H9 (cell line): ENCODE data around the gene CAB39. TPM values are rescaled to one million over a fixed set of nuclear protein-coding genes. Genes with fewer than 3 reads are reported as not detected.

Experiments
- DNase-seq: peaks from one replicate; pipeline ENCODE4 v3.0.0-alpha.2; 2017
- H2AFZ ChIP-seq: one replicate; pipeline ENCODE4 v1.6.1; 2013; ENCODE audit warnings: mild to moderate bottlenecking, low read length, control low read depth, moderate library complexity
- H2AK5ac ChIP-seq: 2 replicates; pipeline ENCODE4 v1.6.1; 2013; ENCODE audit warnings: low read length, control low read depth, mixed read lengths; ENCODE audit not compliant: insufficient read length
- H2BK120ac ChIP-seq: one replicate; pipeline ENCODE4 v1.6.1; 2013; ENCODE audit warnings: low read depth, mild to moderate bottlenecking, low read length, control low read depth, inconsistent platforms; ENCODE audit not compliant: poor library complexity, severe bottlenecking
- H2BK12ac ChIP-seq: 2 replicates; pipeline ENCODE4 v1.6.1; 2013; ENCODE audit warnings: low read length, control low read depth, mixed read lengths, low read depth; ENCODE audit not compliant: insufficient read length
- H2BK15ac ChIP-seq: 2 replicates; pipeline ENCODE4 v1.6.1; 2013; ENCODE audit warnings: low read depth, low read length, control low read depth
- H2BK20ac ChIP-seq: one replicate; pipeline ENCODE4 v1.6.1; 2013; ENCODE audit warnings: low read depth, mild to moderate bottlenecking, low read length, control low read depth, inconsistent platforms; ENCODE audit not compliant: poor library complexity, severe bottlenecking
- H2BK5ac ChIP-seq: 2 replicates; pipeline ENCODE4 v1.6.1; 2013; ENCODE audit warnings: low read length, control low read depth, mixed read lengths; ENCODE audit not compliant: insufficient read length
- H3K14ac ChIP-seq: 2 replicates; pipeline ENCODE4 v1.6.1; 2013; ENCODE audit warnings: low read length, control low read depth; ENCODE audit not compliant: insufficient read depth
- H3K18ac ChIP-seq: 2 replicates; pipeline ENCODE4 v1.6.1; 2013; ENCODE audit warnings: low read depth, mild to moderate bottlenecking, mixed read lengths, low read length, control low read depth; ENCODE audit not compliant: insufficient read length
- H3K23ac ChIP-seq: 2 replicates; pipeline ENCODE4 v1.6.1; 2013; ENCODE audit warnings: low read length, control low read depth, mixed read lengths, low read depth; ENCODE audit not compliant: insufficient read length
- H3K23me2 ChIP-seq: 2 replicates; pipeline ENCODE4 v1.6.1; 2013; ENCODE audit warnings: low read depth, mild to moderate bottlenecking, mixed read lengths, low read length, control low read depth; ENCODE audit not compliant: insufficient read length, poor library complexity, severe bottlenecking
- H3K27ac ChIP-seq: 2 replicates; pipeline ENCODE4 v1.5.1; 2013; ENCODE audit warnings: low read length, control low read depth, mixed read lengths, low read depth; ENCODE audit not compliant: insufficient read length
- H3K27me3 ChIP-seq: 2 replicates; pipeline ENCODE4 v1.6.1; 2013; ENCODE audit warnings: low read length, control low read depth, inconsistent platforms; ENCODE audit not compliant: insufficient read depth
- H3K4ac ChIP-seq: 2 replicates; pipeline ENCODE4 v1.6.1; 2013; ENCODE audit warnings: low read depth, mild to moderate bottlenecking, control low read depth, inconsistent platforms, low read length, moderate library complexity
- H3K4me1 ChIP-seq: 2 replicates; pipeline ENCODE4 v1.6.1; 2013; ENCODE audit warnings: low read length, control low read depth, inconsistent platforms; ENCODE audit not compliant: insufficient read depth
- H3K4me2 ChIP-seq: 2 replicates; pipeline ENCODE4 v1.6.1; 2013; ENCODE audit warnings: low read length, control low read depth, mixed read lengths; ENCODE audit not compliant: insufficient read length, insufficient read depth
- H3K56ac ChIP-seq: 2 replicates; pipeline ENCODE4 v1.6.1; 2013; ENCODE audit warnings: low read depth, mild to moderate bottlenecking, mixed read lengths, low read length, control low read depth; ENCODE audit not compliant: insufficient read length
- H3K79me1 ChIP-seq: 2 replicates; pipeline ENCODE4 v1.6.1; 2013; ENCODE audit warnings: low read depth, mild to moderate bottlenecking, moderate library complexity, low read length, control low read depth, inconsistent platforms; ENCODE audit not compliant: insufficient read depth, poor library complexity, severe bottlenecking
- H3K79me2 ChIP-seq: 2 replicates; pipeline ENCODE4 v1.6.1; 2013; ENCODE audit warnings: low read length, control low read depth, inconsistent platforms; ENCODE audit not compliant: insufficient read depth
- H3K9ac ChIP-seq: 2 replicates; pipeline ENCODE4 v1.6.1; 2013; ENCODE audit warnings: low read length, control low read depth, mixed read lengths; ENCODE audit not compliant: insufficient read length; ENCODE audit errors: extremely low read depth
- H3K9me3 ChIP-seq: one replicate; pipeline ENCODE4 v1.6.1; 2013; ENCODE audit warnings: low read depth, low read length, inconsistent platforms; ENCODE audit not compliant: control insufficient read depth
- H3T11ph ChIP-seq: one replicate; pipeline ENCODE4 v1.6.1; 2013; ENCODE audit warnings: mild to moderate bottlenecking, low read length, control low read depth, inconsistent platforms
- H4K20me1 ChIP-seq: one replicate; pipeline ENCODE4 v1.6.1; 2013; ENCODE audit not compliant: control insufficient read depth, insufficient read length, insufficient read depth
- H4K5ac ChIP-seq: 2 replicates; pipeline ENCODE4 v1.6.1; 2013; ENCODE audit warnings: low read depth, mild to moderate bottlenecking, mixed read lengths, low read length, control low read depth; ENCODE audit not compliant: insufficient read length
- H4K8ac ChIP-seq: replicated peaks from 2 replicates; pipeline ENCODE4 v1.6.1; 2013; ENCODE audit warnings: low read length, control low read depth, mixed read lengths, low read depth; ENCODE audit not compliant: insufficient read length
- H4K91ac ChIP-seq: 2 replicates; pipeline ENCODE4 v1.6.1; 2013; ENCODE audit warnings: low read depth, mild to moderate bottlenecking, moderate library complexity, mixed read lengths, low read length, control low read depth; ENCODE audit not compliant: insufficient read length
- H3K27ac Mint-ChIP-seq, 3 experiments: 2 replicates in 2 of 3; 3 replicates in 1 of 3; pipeline ENCODE4 v1.8.0; 2020 to 2021; ENCODE audit warnings: mixed read lengths in 3 of 3, mild to moderate bottlenecking in 1 of 3, moderate library complexity in 1 of 3
- H3K27me3 Mint-ChIP-seq: 2 replicates; pipeline ENCODE4 v1.8.0; 2021; ENCODE audit warnings: low read depth, mild to moderate bottlenecking, moderate library complexity, mixed read lengths
- H3K36me3 Mint-ChIP-seq, 3 experiments: 2 replicates in 2 of 3; 3 replicates in 1 of 3; pipeline ENCODE4 v1.8.0; 2020 to 2021; ENCODE audit warnings: low read depth in 3 of 3, mixed read lengths in 3 of 3; ENCODE audit not compliant: insufficient read depth in 1 of 3
- H3K4me1 Mint-ChIP-seq, 2 experiments: 2 replicates each; pipeline ENCODE4 v1.8.0; 2020; ENCODE audit warnings: mixed read lengths in 2 of 2
- H3K4me3 Mint-ChIP-seq, 2 experiments: 2 replicates in 1 of 2; 3 replicates in 1 of 2; pipeline ENCODE4 v1.8.0; 2020 to 2021; ENCODE audit warnings: mild to moderate bottlenecking in 2 of 2, mixed read lengths in 2 of 2, moderate library complexity in 1 of 2
- H3K9me3 Mint-ChIP-seq, 2 experiments: 2 replicates in 1 of 2; 3 replicates in 1 of 2; pipeline ENCODE4 v1.8.0; 2020; ENCODE audit warnings: mild to moderate bottlenecking in 2 of 2, mixed read lengths in 2 of 2, moderate library complexity in 1 of 2
- WGBS: extraction: QIAGEN DNeasy Blood & Tissue Kit; methylation state at CpG from one replicate; pipeline ENCODE4 v1.1.7; 2013; ENCODE audit warnings: missing lambda C conversion rate, low lambda C conversion rate, mixed read lengths; ENCODE audit not compliant: insufficient read length; ENCODE audit errors: extremely low coverage; 5-methylcytosine and 5-hydroxymethylcytosine counted together
- total RNA-seq: library from RNA; stranded (reverse); gene quantifications from 2 replicates; pipeline ENCODE4 v1.2.1, GENCODE V29; 2021
- TF ChIP-seq, protein P1 (sequence below): fragments of 200-600 bp; sonication (generic); conservative IDR thresholded peaks from 3 replicates; pipeline ENCODE4 v1.8.0; 2021; ENCODE audit warnings: antibody characterized with exemption, mild to moderate bottlenecking

CAB39 gene
- total RNA-seq, 1 experiment from 2014 or later: 42.7 TPM

DNA sequence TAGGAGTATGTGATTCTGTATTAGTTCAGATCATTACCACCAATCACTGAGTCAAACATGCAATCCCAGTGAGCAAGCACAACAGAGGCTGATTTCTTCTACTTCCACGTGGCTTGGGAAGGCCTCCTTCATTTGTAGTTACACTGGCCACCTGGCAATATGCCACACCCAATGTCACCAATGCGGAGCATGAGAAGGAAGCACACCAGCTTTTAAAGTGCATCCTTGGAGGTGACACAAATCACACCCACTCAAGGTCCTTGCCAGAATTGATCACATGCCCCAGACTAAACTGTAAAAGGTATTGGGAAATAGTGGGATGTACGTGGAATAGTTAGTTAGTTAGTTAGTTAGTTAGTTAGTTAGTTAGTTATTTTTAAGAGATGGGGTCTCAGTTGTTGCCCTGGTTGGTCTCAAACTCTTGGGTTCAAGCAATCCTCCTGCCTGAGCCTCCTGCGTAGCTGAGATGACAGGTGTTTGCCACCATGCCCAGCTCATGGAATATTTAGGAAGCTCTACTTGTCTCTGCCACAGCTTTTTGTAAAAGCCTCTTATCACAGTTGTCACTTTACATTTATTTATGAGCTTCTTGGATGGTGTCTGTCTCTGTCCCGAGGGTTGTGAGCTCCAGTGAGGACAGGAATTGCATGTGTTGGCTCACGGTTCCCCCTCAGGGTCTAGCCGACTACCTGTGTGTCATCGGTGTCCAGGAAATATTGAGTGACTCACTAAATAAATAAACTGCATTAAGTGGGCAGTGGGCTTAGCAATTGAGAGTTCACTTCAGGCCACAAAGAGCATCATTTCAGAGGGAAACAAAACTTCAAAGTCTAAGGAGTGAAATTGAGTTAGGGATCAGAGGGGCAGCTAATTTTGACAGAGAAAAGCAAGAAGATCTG is 28.1 kb upstream of the CAB39 start:
- Histone ChIP-seq H3K23ac (no peak overlapping the region), H2BK15ac (no peak overlapping the region), H3K27ac (no peak overlapping the region), H3K79me1 (no peaks in the 10 kb centered on the region), H2BK5ac (no peak overlapping the region), H3K79me2 (no peaks in the 10 kb centered on the region), H3K27me3 (no peaks in the 10 kb centered on the region), H3K14ac (no peak overlapping the region), H3K4ac (no peak overlapping the region), H4K5ac (no peak overlapping the region), H2BK12ac (no peak overlapping the region), H3K18ac (no peak overlapping the region), H3K4me2 (no peak overlapping the region), H2AK5ac (no peak overlapping the region), H3K56ac (no peak overlapping the region), H2BK20ac (no peak overlapping the region), H3T11ph (no peak overlapping the region), H3K9me3 (no peaks in the 10 kb centered on the region), H2BK120ac (no peak overlapping the region), H3K4me1 (no peaks in the 10 kb centered on the region), H2AFZ (no peak overlapping the region), H4K91ac (no peak overlapping the region), H3K23me2 (no peaks in the 10 kb centered on the region), H3K9ac (no peak overlapping the region), H4K8ac (no peak overlapping the region), H4K20me1 (no peaks in the 10 kb centered on the region)
- DNase-seq: no peak
- WGBS: 100% methylated on average over 1 of the region's 8 CpGs
- no peak overlapping the region for H3K27ac Mint-ChIP-seq
- TF ChIP-seq, protein P1, sequence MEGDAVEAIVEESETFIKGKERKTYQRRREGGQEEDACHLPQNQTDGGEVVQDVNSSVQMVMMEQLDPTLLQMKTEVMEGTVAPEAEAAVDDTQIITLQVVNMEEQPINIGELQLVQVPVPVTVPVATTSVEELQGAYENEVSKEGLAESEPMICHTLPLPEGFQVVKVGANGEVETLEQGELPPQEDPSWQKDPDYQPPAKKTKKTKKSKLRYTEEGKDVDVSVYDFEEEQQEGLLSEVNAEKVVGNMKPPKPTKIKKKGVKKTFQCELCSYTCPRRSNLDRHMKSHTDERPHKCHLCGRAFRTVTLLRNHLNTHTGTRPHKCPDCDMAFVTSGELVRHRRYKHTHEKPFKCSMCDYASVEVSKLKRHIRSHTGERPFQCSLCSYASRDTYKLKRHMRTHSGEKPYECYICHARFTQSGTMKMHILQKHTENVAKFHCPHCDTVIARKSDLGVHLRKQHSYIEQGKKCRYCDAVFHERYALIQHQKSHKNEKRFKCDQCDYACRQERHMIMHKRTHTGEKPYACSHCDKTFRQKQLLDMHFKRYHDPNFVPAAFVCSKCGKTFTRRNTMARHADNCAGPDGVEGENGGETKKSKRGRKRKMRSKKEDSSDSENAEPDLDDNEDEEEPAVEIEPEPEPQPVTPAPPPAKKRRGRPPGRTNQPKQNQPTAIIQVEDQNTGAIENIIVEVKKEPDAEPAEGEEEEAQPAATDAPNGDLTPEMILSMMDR: no peak
- no peak overlapping the region for H3K4me3 Mint-ChIP-seq
- peaks cover 0 to 5% of the 10 kb centered on the region in 2 experiments; a peak in 3 of 4 replicates for H3K4me1 Mint-ChIP-seq
- H3K27me3 Mint-ChIP-seq: peaks cover 9% of the 10 kb centered on the region
- no peaks in the 10 kb centered on the region for H3K36me3 Mint-ChIP-seq
- no peaks in the 10 kb centered on the region; a peak in 1 of 5 replicates for H3K9me3 Mint-ChIP-seq
